CD1c-positive myeloid dendritic cell (primary cell): Measurements from ENCODE around the gene RRP1.

Source experiments
- DNase-seq: peaks from one replicate; pipeline ENCODE4 v3.0.0-alpha.2; 2016; ENCODE audit errors: extremely low spot score

Gene RRP1

GRCh38 chr21:43789276-43790009 is at the start of gene RRP1:
TSS of gene RRP1 (plus strand) at chr21:43789577. CDS start at chr21:43789630, 53 bp downstream.
- peak; percentile 98 for DNase-seq

- peak; percentile 47 for DNase-seq
Measured at GRCh38 chr21:43739621-43740435, 49.5 kb upstream of the RRP1 start.

- DNase-seq, result peak; percentile 65
Measured at GRCh38 chr21:43740497-43741156, 48.8 kb upstream of the RRP1 start.

- DNase-seq, result no peak
Measured at GRCh38 chr21:43741423-43742096, 47.8 kb upstream of the RRP1 start.

- DNase-seq, result no peak
Measured at GRCh38 chr21:43743947-43744346, 45.4 kb upstream of the RRP1 start.

GRCh38 chr21:43744725-43745124 is 44.7 kb upstream of the RRP1 start:
- no peak for DNase-seq

- no peak for DNase-seq
Measured at GRCh38 chr21:43745772-43746517, 43.4 kb upstream of the RRP1 start.

GRCh38 chr21:43748622-43749021 is 40.8 kb upstream of the RRP1 start:
- no peak for DNase-seq

GRCh38 chr21:43749651-43750262 is 39.6 kb upstream of the RRP1 start:
- no peak for DNase-seq

GRCh38 chr21:43750339-43751033 is 38.9 kb upstream of the RRP1 start:
- DNase-seq, result no peak

GRCh38 chr21:43751955-43752591 is 37.3 kb upstream of the RRP1 start:
- no peak for DNase-seq

GRCh38 chr21:43752758-43753438 is 36.5 kb upstream of the RRP1 start:
- no peak for DNase-seq

- no peak for DNase-seq
Measured at GRCh38 chr21:43753439-43753799, 36.0 kb upstream of the RRP1 start.

- DNase-seq, result peak; percentile 42
Measured at GRCh38 chr21:43754948-43755781, 34.2 kb upstream of the RRP1 start.

GRCh38 chr21:43755820-43756594 is 33.4 kb upstream of the RRP1 start:
- DNase-seq, result no peak

GRCh38 chr21:43757601-43758000 is 31.8 kb upstream of the RRP1 start:
- no peak for DNase-seq

- DNase-seq, result peak; percentile 31
Measured at GRCh38 chr21:43758111-43758641, 31.2 kb upstream of the RRP1 start.
